A673 (cell line): ENCODE measurements around the gene ABCD1. TPM values are rescaled to one million over a fixed set of nuclear protein-coding genes. Genes with fewer than 3 reads are reported as not detected.

Experiments used
- BruUV-seq: library from RNA; stranded (reverse); fragments of 400-500 nt; replicated peaks from 2 replicates; lab custom pipeline; 2021; lab: Mats Ljungman, UMichigan
- CTCF ChIA-PET: fragments of 300-600 bp; sonication (Branson Sonifier 250); formaldehyde crosslinking; loops from one replicate; lab custom pipeline; 2022; ENCODE audit warnings: antibody characterized with exemption; lab: Charles Lee
- POLR2A ChIA-PET: fragments of 300-600 bp; sonication (Branson Sonifier 250); formaldehyde crosslinking; loops from one replicate; lab custom pipeline; 2022; ENCODE audit warnings: antibody characterized with exemption; ENCODE audit not compliant: low non-redundant PET; lab: Charles Lee
- DNase-seq: peaks from one replicate; pipeline ENCODE4 v3.0.0-alpha.2; 2015; ENCODE audit warnings: low spot score
- H3K27ac ChIP-seq: fragments of 200-600 bp; sonication (generic); 2 replicates; pipeline ENCODE4 v1.5.1; 2016; ENCODE audit warnings: mixed run types, low read depth, mild to moderate bottlenecking, mixed read lengths, antibody characterized with exemption, low read length; ENCODE audit not compliant: poor library complexity, severe bottlenecking
- H3K27me3 ChIP-seq: fragments of 200-600 bp; sonication (generic); replicated peaks from 2 replicates; pipeline ENCODE4 v1.6.1; 2017; ENCODE audit warnings: mixed run types, low read depth, mild to moderate bottlenecking, mixed read lengths, antibody characterized with exemption, low read length; ENCODE audit not compliant: insufficient read depth, poor library complexity
- H3K36me3 ChIP-seq: fragments of 200-600 bp; sonication (generic); 2 replicates; pipeline ENCODE4 v1.6.1; 2016; ENCODE audit warnings: mixed run types, mild to moderate bottlenecking, mixed read lengths, antibody characterized with exemption, low read length; ENCODE audit not compliant: insufficient read depth, poor library complexity, severe bottlenecking
- H3K4me1 ChIP-seq: fragments of 200-600 bp; sonication (generic); 2 replicates; pipeline ENCODE4 v1.6.1; 2017; ENCODE audit warnings: mixed run types, mild to moderate bottlenecking, mixed read lengths, antibody characterized with exemption, low read length; ENCODE audit not compliant: insufficient read depth, poor library complexity, severe bottlenecking
- H3K4me3 ChIP-seq: fragments of 200-600 bp; sonication (generic); 2 replicates; pipeline ENCODE4 v1.5.1; 2016; ENCODE audit warnings: low read depth, mixed run types, mild to moderate bottlenecking, mixed read lengths, low read length; ENCODE audit not compliant: poor library complexity, severe bottlenecking
- H3K9me3 ChIP-seq: fragments of 200-600 bp; sonication (generic); 2 replicates; pipeline ENCODE4 v1.6.1; 2016; ENCODE audit warnings: mixed run types, low read depth, mild to moderate bottlenecking, mixed read lengths, antibody characterized with exemption, low read length; ENCODE audit not compliant: poor library complexity, severe bottlenecking
- EZH2 ChIP-seq: fragments of 200-600 bp; sonication (generic); IDR thresholded peaks from 2 replicates; pipeline ENCODE4 v1.6.1; 2017; ENCODE audit warnings: borderline replicate concordance, low read depth, mild to moderate bottlenecking, mixed read lengths, antibody characterized with exemption, low read length; ENCODE audit not compliant: poor library complexity, severe bottlenecking
- intact Hi-C: fragments of 100-400 bp; cut with micrococcal nuclease; formaldehyde crosslinking; loops from one replicate; pipeline ENCODE4 v1.10.0; 2022; ENCODE audit not compliant: unreplicated experiment
- total RNA-seq: library from RNA; stranded (reverse); gene quantifications from 2 replicates; pipeline ENCODE4 v1.2.3, GENCODE V29; 2021
- TF ChIP-seq, protein P1 (sequence below): fragments of 300-800, 200-600 bp; sonication (generic); conservative IDR thresholded peaks from 2 replicates; pipeline ENCODE4 v1.5.1; 2017; ENCODE audit warnings: low read depth, mild to moderate bottlenecking, antibody characterized with exemption, low read length, moderate library complexity, mixed read lengths

Gene ABCD1
- total RNA-seq, 1 experiment from 2014 or later, result 7.8 TPM

DNA sequence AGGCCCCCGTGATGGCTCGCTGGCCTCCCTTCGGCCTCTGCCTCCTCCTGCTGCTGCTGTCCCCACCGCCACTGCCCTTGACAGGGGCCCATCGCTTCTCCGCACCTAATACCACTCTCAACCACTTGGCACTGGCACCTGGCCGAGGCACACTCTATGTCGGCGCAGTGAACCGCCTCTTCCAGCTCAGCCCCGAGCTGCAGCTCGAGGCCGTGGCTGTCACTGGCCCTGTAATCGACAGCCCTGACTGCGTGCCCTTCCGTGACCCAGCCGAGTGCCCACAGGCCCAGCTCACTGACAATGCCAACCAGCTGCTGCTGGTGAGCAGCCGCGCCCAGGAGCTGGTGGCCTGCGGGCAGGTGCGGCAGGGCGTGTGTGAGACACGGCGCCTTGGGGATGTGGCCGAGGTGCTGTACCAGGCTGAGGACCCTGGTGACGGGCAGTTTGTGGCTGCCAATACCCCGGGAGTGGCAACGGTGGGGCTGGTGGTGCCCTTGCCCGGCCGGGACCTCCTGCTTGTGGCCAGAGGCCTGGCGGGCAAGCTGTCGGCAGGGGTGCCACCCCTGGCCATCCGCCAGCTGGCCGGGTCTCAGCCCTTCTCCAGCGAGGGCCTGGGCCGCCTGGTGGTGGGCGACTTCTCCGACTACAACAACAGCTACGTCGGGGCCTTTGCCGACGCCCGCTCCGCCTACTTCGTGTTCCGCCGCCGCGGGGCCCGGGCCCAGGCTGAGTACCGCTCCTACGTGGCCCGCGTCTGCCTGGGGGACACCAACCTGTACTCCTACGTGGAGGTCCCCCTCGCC is 42.4 kb downstream of the ABCD1 start:
- CTCF ChIA-PET, result no interaction called here
- H3K4me1 ChIP-seq, result no peaks in the 10 kb centered on the region
- H3K27ac ChIP-seq, result no peak overlapping the region
- no peaks in the 10 kb centered on the region for H3K27me3 ChIP-seq
- H3K36me3 ChIP-seq, result no peaks in the 10 kb centered on the region
- BruUV-seq, result no TSS peak
- DNase-seq, result no peak
- intact Hi-C loops, result no loop called here
- no peaks in the 10 kb centered on the region for H3K9me3 ChIP-seq
- no peak for TF ChIP-seq EZH2
- TF ChIP-seq, protein P1, sequence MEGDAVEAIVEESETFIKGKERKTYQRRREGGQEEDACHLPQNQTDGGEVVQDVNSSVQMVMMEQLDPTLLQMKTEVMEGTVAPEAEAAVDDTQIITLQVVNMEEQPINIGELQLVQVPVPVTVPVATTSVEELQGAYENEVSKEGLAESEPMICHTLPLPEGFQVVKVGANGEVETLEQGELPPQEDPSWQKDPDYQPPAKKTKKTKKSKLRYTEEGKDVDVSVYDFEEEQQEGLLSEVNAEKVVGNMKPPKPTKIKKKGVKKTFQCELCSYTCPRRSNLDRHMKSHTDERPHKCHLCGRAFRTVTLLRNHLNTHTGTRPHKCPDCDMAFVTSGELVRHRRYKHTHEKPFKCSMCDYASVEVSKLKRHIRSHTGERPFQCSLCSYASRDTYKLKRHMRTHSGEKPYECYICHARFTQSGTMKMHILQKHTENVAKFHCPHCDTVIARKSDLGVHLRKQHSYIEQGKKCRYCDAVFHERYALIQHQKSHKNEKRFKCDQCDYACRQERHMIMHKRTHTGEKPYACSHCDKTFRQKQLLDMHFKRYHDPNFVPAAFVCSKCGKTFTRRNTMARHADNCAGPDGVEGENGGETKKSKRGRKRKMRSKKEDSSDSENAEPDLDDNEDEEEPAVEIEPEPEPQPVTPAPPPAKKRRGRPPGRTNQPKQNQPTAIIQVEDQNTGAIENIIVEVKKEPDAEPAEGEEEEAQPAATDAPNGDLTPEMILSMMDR, result no peak
- POLR2A ChIA-PET, result no interaction called here
- H3K4me3 ChIP-seq, result no peak overlapping the region

DNA sequence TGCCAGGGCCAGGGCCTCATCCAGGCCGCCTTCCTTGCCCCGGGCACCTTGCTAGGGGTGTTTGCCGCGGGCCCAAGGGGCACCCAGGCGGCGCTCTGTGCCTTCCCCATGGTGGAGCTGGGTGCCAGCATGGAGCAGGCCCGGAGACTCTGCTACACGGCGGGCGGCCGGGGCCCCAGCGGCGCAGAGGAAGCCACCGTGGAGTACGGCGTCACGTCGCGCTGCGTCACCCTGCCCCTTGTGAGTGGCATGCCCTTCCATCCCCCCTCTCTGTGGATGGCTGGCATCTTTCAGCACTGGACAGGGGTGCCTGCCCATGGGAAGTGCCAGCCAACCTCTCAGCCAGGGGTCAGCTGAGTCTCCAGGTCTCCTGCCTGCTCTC is 43.0 kb downstream of the ABCD1 start:
- Histone ChIP-seq H3K36me3 (no peaks in the 10 kb centered on the region), H3K27me3 (no peaks in the 10 kb centered on the region), H3K27ac (no peak overlapping the region), H3K4me3 (no peak overlapping the region), H3K4me1 (no peaks in the 10 kb centered on the region), H3K9me3 (no peaks in the 10 kb centered on the region)
- BruUV-seq, result no TSS peak
- TF ChIP-seq, protein P1, result no peak
- no peak for TF ChIP-seq EZH2
- no peak for DNase-seq
- intact Hi-C loops, result no loop called here
- CTCF ChIA-PET, result no interaction called here
- POLR2A ChIA-PET, result no interaction called here

DNA sequence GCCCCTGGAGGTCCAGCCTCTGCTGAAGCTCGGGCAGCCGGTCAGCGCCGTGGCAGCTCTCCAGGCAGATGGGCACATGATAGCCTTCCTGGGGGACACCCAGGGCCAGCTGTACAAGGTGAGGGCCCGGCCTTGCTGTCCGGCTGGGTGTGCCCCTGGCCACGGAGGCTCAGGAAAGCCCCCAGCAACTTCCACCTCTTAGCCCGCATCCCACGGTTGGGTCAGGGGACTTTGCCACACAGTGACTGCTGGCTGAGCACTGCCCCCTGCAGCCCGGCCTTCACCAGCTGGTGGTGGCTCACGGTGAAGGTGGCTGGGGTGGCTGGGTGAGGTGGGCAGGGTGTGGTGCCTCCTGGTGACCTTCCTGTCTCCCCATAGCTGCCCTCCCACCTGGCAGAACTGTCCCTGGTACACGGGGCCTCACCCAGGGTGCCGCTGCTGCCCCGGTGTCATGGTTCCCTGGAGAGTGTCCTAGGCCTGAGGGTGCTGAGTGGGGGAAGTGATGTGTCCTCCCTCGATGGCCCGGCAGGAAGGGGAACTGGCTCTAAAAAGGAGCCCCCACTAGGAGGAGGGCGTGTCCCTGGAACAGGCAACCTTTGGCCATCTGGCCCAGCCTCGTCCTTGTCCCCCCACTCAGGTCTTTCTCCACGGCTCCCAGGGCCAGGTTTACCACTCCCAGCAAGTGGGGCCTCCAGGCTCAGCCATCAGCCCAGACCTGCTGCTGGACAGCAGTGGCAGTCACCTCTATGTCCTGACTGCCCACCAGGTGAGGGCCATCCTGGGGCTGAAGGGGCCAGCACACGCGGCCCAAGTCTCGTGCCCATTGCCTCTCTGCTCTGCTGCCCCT is 43.9 kb downstream of the ABCD1 start:
- no TSS peak for BruUV-seq
- no peak for DNase-seq
- Histone ChIP-seq H3K27me3 (no peaks in the 10 kb centered on the region), H3K27ac (no peak overlapping the region), H3K36me3 (no peaks in the 10 kb centered on the region), H3K4me3 (no peak overlapping the region), H3K9me3 (no peaks in the 10 kb centered on the region), H3K4me1 (no peaks in the 10 kb centered on the region)
- POLR2A ChIA-PET, result no interaction called here
- TF ChIP-seq EZH2, result no peak
- TF ChIP-seq, protein P1, result no peak
- intact Hi-C loops, result no loop called here
- CTCF ChIA-PET, result no interaction called here
